HepG2 (cell line): ENCODE data around the gene WDR18. TPM values are rescaled to one million over a fixed set of nuclear protein-coding genes. Genes with fewer than 3 reads are reported as not detected.

ENCODE experiments used
- CBFB ChIP-seq: sonication (generic); formaldehyde crosslinking; IDR thresholded peaks from 2 replicates; pipeline ENCODE4 v1.4.0; 2020; ENCODE audit warnings: missing genetic modification reagents
- CCDC6 ChIP-seq: sonication (generic); formaldehyde crosslinking; IDR thresholded peaks from 2 replicates; pipeline ENCODE4 v1.8.1; 2022; ENCODE audit warnings: mild to moderate bottlenecking, missing genetic modification reagents, moderate library complexity
- GLMP ChIP-seq: sonication (generic); formaldehyde crosslinking; IDR thresholded peaks from 2 replicates; pipeline ENCODE4 v1.9.0; 2021; ENCODE audit warnings: missing genetic modification reagents, mild to moderate bottlenecking, borderline replicate concordance
- KLF9 ChIP-seq: IDR thresholded peaks from 2 replicates; pipeline ENCODE4 v1.6.1; 2016; ENCODE audit warnings: low read depth
- ONECUT2 ChIP-seq: sonication (generic); formaldehyde crosslinking; IDR thresholded peaks from 2 replicates; pipeline ENCODE4 v1.4.0; 2020; ENCODE audit warnings: missing genetic modification reagents
- PCBP1 ChIP-seq: fragments of 200-400 bp; formaldehyde crosslinking; IDR thresholded peaks from 2 replicates; pipeline ENCODE4 v1.6.1; 2017; ENCODE audit warnings: mild to moderate bottlenecking, low read depth, low read length, borderline replicate concordance
- PHF21A ChIP-seq: sonication (generic); formaldehyde crosslinking; IDR thresholded peaks from 2 replicates; pipeline ENCODE4 v1.5.0; 2020; ENCODE audit warnings: mild to moderate bottlenecking, missing genetic modification reagents
- PHF5A ChIP-seq: IDR thresholded peaks from one replicate; pipeline ENCODE4 v1.6.1; 2018; ENCODE audit warnings: low read depth, missing genetic modification reagents; ENCODE audit not compliant: unreplicated experiment
- RAD51 ChIP-seq: fragments of 450-650 bp; IDR thresholded peaks from 2 replicates; pipeline ENCODE4 v1.6.1; 2016; ENCODE audit warnings: borderline replicate concordance
- RFXANK ChIP-seq: IDR thresholded peaks from 2 replicates; pipeline ENCODE4 v1.6.1; 2016
- SIN3B ChIP-seq: fragments of 150-350 bp; IDR thresholded peaks from 2 replicates; pipeline ENCODE4 v1.6.1; 2014; ENCODE audit warnings: low read length
- SMAD3 ChIP-seq: sonication (generic); formaldehyde crosslinking; IDR thresholded peaks from 2 replicates; pipeline ENCODE4 v1.4.0; 2020; ENCODE audit warnings: missing genetic modification reagents
- SYNCRIP ChIP-seq: fragments of 200-400 bp; formaldehyde crosslinking; IDR thresholded peaks from 2 replicates; pipeline ENCODE4 v1.6.1; 2018; ENCODE audit warnings: mild to moderate bottlenecking, low read depth, low read length; ENCODE audit not compliant: insufficient read depth
- YEATS4 ChIP-seq: sonication (generic); formaldehyde crosslinking; IDR thresholded peaks from 2 replicates; pipeline ENCODE4 v1.4.0; 2020; ENCODE audit warnings: missing genetic modification reagents, borderline replicate concordance
- ZC3H4 ChIP-seq: sonication (generic); formaldehyde crosslinking; IDR thresholded peaks from 2 replicates; pipeline ENCODE4 v1.4.0; 2020; ENCODE audit warnings: missing genetic modification reagents, borderline replicate concordance
- ZFP90 ChIP-seq: sonication (generic); formaldehyde crosslinking; IDR thresholded peaks from 2 replicates; pipeline ENCODE4 v1.8.0; 2022; ENCODE audit warnings: missing genetic modification reagents, mild to moderate bottlenecking, inconsistent platforms, borderline replicate concordance
- ZNF337 ChIP-seq: sonication (generic); formaldehyde crosslinking; IDR thresholded peaks from 2 replicates; pipeline ENCODE4 v1.5.1; 2020; ENCODE audit warnings: missing genetic modification reagents, low read depth, mild to moderate bottlenecking, borderline replicate concordance
- ZNF44 ChIP-seq: sonication (generic); formaldehyde crosslinking; IDR thresholded peaks from 2 replicates; pipeline ENCODE4 v1.5.1; 2020; ENCODE audit warnings: mild to moderate bottlenecking, missing genetic modification reagents
- ZNF503 ChIP-seq: sonication (generic); formaldehyde crosslinking; IDR thresholded peaks from 2 replicates; pipeline ENCODE4 v1.4.0; 2020; ENCODE audit warnings: missing genetic modification reagents
- ZNF766 ChIP-seq: sonication (generic); formaldehyde crosslinking; IDR thresholded peaks from 2 replicates; pipeline ENCODE4 v1.5.0; 2020; ENCODE audit warnings: missing genetic modification reagents, borderline replicate concordance
- polyA plus RNA-seq, 8 experiments: library from polyadenylated mRNA; depleted of rRNA in 3 of 8; stranded (reverse) in 7 of 8; unstranded in 1 of 8; fragments of >200 nt; fragmentation: Illumina TruSeq in 4 of 8; extraction: Trizol in 4 of 8; gene quantifications; 2 replicates each; pipeline versions ENCODE4 v1.2.1 to v1.2.3, GENCODE V29; 2011 to 2016; ENCODE audit warnings: low read depth in 4 of 8, missing spikeins in 1 of 8, mixed read lengths in 1 of 8; ENCODE audit not compliant: insufficient read depth in 1 of 8
- total RNA-seq, 5 experiments: library from RNA; depleted of rRNA; stranded (reverse); fragments of >200 nt; fragmentation: Illumina TruSeq; extraction: Trizol; gene quantifications; 2 replicates each; pipeline ENCODE4 v1.2.3, GENCODE V29; 2016; ENCODE audit warnings: low read depth in 1 of 5
- TF ChIP-seq, protein P1 (sequence below): sonication (generic); formaldehyde crosslinking; IDR thresholded peaks from 2 replicates; pipeline ENCODE4 v1.5.0; 2020; ENCODE audit warnings: missing genetic modification reagents
- TF ChIP-seq, protein P2 (sequence below): sonication (generic); formaldehyde crosslinking; IDR thresholded peaks from 2 replicates; pipeline ENCODE4 v1.5.1; 2020; ENCODE audit warnings: mild to moderate bottlenecking, moderate library complexity, missing genetic modification reagents
- TF ChIP-seq, protein P3 (sequence below): sonication (generic); formaldehyde crosslinking; IDR thresholded peaks from 2 replicates; pipeline ENCODE4 v1.4.0; 2020; ENCODE audit warnings: missing genetic modification reagents

WDR18 gene
- total and polyA plus RNA-seq, 2 of the 13 experiments (the other 11 are each of a cell fraction or from before 2014, with no cell fraction given) = 36.4 to 47.6 TPM

GRCh38 chr19:1026783-1027649 lies 42.9 kb downstream of the WDR18 start (continued):
- TF ChIP-seq GLMP (no peak), KLF9 (no peak), PHF5A (CRISPR knock-in tag) (no peak), PCBP1 (no peak), ZNF44 (CRISPR knock-in tag) (no peak), RFXANK (CRISPR knock-in tag) (no peak), RAD51 (no peak), ZC3H4 (no peak), ONECUT2 (no peak), CCDC6 (CRISPR knock-in tag) (no peak), SYNCRIP (no peak), ZNF766 (CRISPR knock-in tag) (no peak), ZFP90 (CRISPR knock-in tag) (peak; percentile 31; the same call in 1 of the 2 replicates), SMAD3 (CRISPR knock-in tag) (no peak), SIN3B (no peak), YEATS4 (CRISPR knock-in tag) (no peak), CBFB (0 out of 2 replicates have a peak, but pooled peaks have one; percentile 5), ZNF503 (CRISPR knock-in tag) (no peak), PHF21A (CRISPR knock-in tag) (no peak), ZNF337 (CRISPR knock-in tag) (no peak)
- TF ChIP-seq, protein P1, sequence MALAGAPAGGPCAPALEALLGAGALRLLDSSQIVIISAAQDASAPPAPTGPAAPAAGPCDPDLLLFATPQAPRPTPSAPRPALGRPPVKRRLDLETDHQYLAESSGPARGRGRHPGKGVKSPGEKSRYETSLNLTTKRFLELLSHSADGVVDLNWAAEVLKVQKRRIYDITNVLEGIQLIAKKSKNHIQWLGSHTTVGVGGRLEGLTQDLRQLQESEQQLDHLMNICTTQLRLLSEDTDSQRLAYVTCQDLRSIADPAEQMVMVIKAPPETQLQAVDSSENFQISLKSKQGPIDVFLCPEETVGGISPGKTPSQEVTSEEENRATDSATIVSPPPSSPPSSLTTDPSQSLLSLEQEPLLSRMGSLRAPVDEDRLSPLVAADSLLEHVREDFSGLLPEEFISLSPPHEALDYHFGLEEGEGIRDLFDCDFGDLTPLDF = 0 out of 2 replicates have a peak, but pooled peaks have one; percentile 32
- TF ChIP-seq, protein P2, sequence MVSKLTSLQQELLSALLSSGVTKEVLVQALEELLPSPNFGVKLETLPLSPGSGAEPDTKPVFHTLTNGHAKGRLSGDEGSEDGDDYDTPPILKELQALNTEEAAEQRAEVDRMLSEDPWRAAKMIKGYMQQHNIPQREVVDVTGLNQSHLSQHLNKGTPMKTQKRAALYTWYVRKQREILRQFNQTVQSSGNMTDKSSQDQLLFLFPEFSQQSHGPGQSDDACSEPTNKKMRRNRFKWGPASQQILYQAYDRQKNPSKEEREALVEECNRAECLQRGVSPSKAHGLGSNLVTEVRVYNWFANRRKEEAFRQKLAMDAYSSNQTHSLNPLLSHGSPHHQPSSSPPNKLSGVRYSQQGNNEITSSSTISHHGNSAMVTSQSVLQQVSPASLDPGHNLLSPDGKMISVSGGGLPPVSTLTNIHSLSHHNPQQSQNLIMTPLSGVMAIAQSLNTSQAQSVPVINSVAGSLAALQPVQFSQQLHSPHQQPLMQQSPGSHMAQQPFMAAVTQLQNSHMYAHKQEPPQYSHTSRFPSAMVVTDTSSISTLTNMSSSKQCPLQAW = no peak
- TF ChIP-seq, protein P3, sequence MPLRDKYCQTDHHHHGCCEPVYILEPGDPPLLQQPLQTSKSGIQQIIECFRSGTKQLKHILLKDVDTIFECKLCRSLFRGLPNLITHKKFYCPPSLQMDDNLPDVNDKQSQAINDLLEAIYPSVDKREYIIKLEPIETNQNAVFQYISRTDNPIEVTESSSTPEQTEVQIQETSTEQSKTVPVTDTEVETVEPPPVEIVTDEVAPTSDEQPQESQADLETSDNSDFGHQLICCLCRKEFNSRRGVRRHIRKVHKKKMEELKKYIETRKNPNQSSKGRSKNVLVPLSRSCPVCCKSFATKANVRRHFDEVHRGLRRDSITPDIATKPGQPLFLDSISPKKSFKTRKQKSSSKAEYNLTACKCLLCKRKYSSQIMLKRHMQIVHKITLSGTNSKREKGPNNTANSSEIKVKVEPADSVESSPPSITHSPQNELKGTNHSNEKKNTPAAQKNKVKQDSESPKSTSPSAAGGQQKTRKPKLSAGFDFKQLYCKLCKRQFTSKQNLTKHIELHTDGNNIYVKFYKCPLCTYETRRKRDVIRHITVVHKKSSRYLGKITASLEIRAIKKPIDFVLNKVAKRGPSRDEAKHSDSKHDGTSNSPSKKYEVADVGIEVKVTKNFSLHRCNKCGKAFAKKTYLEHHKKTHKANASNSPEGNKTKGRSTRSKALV = no peak
